HEK293T (cell line): ENCODE measurements around the gene SLC35E1.

ENCODE experiments used
- BHLHE40 ChIP-seq: fragments of 450-650 bp; IDR thresholded peaks from 2 replicates; pipeline ENCODE4 v1.6.1; 2016; ENCODE audit warnings: mild to moderate bottlenecking, moderate library complexity, borderline replicate concordance
- ELF4 ChIP-seq: fragments of 450-650 bp; IDR thresholded peaks from 2 replicates; pipeline ENCODE4 v1.6.1; 2017; ENCODE audit warnings: antibody characterized with exemption
- FOXA1 ChIP-seq: fragments of 450-650 bp; IDR thresholded peaks from 2 replicates; pipeline ENCODE4 v1.6.1; 2016; ENCODE audit warnings: mild to moderate bottlenecking
- FOXK2 ChIP-seq: fragments of 450-650 bp; IDR thresholded peaks from 2 replicates; pipeline ENCODE4 v1.6.1; 2016; ENCODE audit warnings: mild to moderate bottlenecking
- FOXM1 ChIP-seq: fragments of 450-650 bp; IDR thresholded peaks from 2 replicates; pipeline ENCODE4 v1.6.1; 2017; ENCODE audit warnings: mild to moderate bottlenecking, borderline replicate concordance
- HDGF ChIP-seq: fragments of 450-650 bp; IDR thresholded peaks from 2 replicates; pipeline ENCODE4 v1.6.1; 2017; ENCODE audit warnings: antibody characterized with exemption, borderline replicate concordance
- L3MBTL2 ChIP-seq: fragments of 450-650 bp; conservative IDR thresholded peaks from 2 replicates; pipeline ENCODE4 v1.6.1; 2016; ENCODE audit warnings: mild to moderate bottlenecking
- LEF1 ChIP-seq: fragments of 450-650 bp; IDR thresholded peaks from 2 replicates; pipeline ENCODE4 v1.6.1; 2017; ENCODE audit warnings: mild to moderate bottlenecking, borderline replicate concordance
- SP1 ChIP-seq: fragments of 450-650 bp; IDR thresholded peaks from 2 replicates; pipeline ENCODE4 v1.6.1; 2017
- TF ChIP-seq, protein P1 (sequence below): fragments of 450-650 bp; IDR thresholded peaks from 2 replicates; pipeline ENCODE4 v1.6.1; 2016

DNA sequence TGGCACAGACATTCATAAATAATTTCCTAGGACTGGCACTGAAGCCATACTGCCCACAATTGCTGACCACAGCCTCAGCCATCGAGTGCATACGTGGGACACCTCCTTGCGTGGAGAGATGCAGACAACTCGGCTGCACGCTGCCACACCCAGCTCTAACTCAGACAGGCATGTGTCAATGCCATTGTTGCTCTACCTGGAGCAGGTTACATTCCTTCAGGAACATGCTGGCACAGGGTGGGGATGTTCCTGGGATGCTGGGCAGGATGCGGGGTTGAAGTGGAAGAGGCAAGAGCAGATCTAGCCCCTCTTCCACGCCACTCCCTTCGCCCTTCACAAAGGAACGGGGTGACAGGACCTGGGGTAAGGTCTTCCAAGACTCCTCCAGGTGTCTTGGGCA lies 24.2 kb upstream of the SLC35E1 start:
- TF ChIP-seq L3MBTL2 (no peak), SP1 (no peak), HDGF (no peak), LEF1 (no peak), FOXM1 (no peak), FOXA1 (no peak), BHLHE40 (no peak), FOXK2 (no peak), ELF4 (no peak)
- TF ChIP-seq, protein P1, sequence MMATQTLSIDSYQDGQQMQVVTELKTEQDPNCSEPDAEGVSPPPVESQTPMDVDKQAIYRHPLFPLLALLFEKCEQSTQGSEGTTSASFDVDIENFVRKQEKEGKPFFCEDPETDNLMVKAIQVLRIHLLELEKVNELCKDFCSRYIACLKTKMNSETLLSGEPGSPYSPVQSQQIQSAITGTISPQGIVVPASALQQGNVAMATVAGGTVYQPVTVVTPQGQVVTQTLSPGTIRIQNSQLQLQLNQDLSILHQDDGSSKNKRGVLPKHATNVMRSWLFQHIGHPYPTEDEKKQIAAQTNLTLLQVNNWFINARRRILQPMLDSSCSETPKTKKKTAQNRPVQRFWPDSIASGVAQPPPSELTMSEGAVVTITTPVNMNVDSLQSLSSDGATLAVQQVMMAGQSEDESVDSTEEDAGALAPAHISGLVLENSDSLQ: no peak
